Parathyroid adenoma (tissue), 2 donors: ENCODE results near the gene LBX2.

Source experiments
- H2AFZ ChIP-seq: fragments of 300-600 bp; sonication (generic); one replicate; pipeline ENCODE4 v1.7.0; 2017; ENCODE audit warnings: antibody characterized with exemption, mild to moderate bottlenecking
- H3K27ac ChIP-seq: fragments of 300-600 bp; sonication (generic); one replicate; pipeline ENCODE4 v1.7.0; 2017
- H3K27me3 ChIP-seq: fragments of 300-600 bp; sonication (generic); one replicate; pipeline ENCODE4 v1.7.0; 2017; ENCODE audit warnings: low read length; ENCODE audit not compliant: control insufficient read depth, insufficient read depth
- H3K36me3 ChIP-seq: fragments of 300-600 bp; sonication (generic); one replicate; pipeline ENCODE4 v1.7.0; 2017; ENCODE audit warnings: low read length; ENCODE audit not compliant: control insufficient read depth, insufficient read depth
- H3K4me1 ChIP-seq: fragments of 300-600 bp; sonication (generic); one replicate; pipeline ENCODE4 v1.7.0; 2017; ENCODE audit warnings: control low read depth
- H3K4me2 ChIP-seq: fragments of 300-600 bp; sonication (generic); one replicate; pipeline ENCODE4 v1.7.0; 2017; ENCODE audit warnings: low read length
- H3K4me3 ChIP-seq: fragments of 300-600 bp; sonication (generic); one replicate; pipeline ENCODE4 v1.7.0; 2017; ENCODE audit warnings: low read depth, low read length
- H3K79me2 ChIP-seq: fragments of 300-600 bp; sonication (generic); one replicate; pipeline ENCODE4 v1.7.0; 2017; ENCODE audit warnings: control low read depth
- H3K9ac ChIP-seq: fragments of 300-600 bp; sonication (generic); one replicate; pipeline ENCODE4 v1.7.0; 2017; ENCODE audit warnings: mild to moderate bottlenecking
- H3K9me3 ChIP-seq: fragments of 300-600 bp; sonication (generic); one replicate; pipeline ENCODE4 v1.7.0; 2017; ENCODE audit warnings: low read length; ENCODE audit not compliant: control insufficient read depth
- CTCF ChIP-seq: fragments of 300-600 bp; sonication (generic); IDR thresholded peaks from one replicate; pipeline ENCODE4 v1.7.0; 2017; ENCODE audit warnings: antibody characterized with exemption, mild to moderate bottlenecking
- donor health status: primary hyperparathyroidism.

Gene LBX2

DNA sequence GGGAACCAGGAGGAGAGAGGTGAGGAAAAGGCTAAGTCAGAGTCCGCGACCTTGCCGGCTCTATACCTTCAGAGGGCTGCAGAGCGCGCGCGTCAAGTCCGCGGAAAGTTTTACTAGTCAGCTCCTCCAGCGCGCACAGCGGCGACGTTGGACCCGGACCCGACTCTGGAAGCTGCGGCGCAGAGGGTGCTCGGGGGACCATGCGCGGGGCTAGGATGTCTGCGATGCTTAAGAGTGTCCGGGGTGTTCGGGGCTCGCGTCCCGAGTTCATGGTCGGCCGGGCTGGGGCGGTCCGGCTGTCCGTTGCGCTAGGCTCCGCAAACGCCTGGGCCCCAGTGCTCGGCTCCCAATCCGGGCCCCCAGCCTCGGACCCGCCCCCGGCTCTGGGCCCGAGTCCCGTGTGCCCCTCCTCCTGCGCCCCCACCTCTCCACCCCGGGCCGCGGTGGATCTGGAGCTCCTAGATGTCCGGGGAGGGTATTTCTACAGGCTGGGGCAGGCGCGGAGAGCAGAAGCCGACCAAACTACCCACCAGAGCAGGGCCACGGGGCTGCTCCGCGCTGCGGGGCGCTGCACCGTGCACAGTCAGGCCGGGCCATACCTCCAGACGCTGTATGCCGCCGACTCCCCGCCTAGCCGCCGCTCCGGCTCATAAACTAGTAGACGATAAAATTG lies at the start of gene LBX2:
Gene LBX2 (minus strand): TSS at position 337 of the 673 bp plus-strand sequence. CDS start 66 bp downstream, at position 271.
- Histone ChIP-seq H3K4me2 (peak within 1 kb of the TSS; percentile 36), H3K4me1 (peaks cover 10% of the 10 kb centered on the region), H2AFZ (peak within 1 kb of the TSS; percentile 35), H3K36me3 (no peaks in the 10 kb centered on the region), H3K4me3 (no peak within 1 kb of the TSS), H3K9me3 (no peaks in the 10 kb centered on the region), H3K27ac (no peak within 1 kb of the TSS), H3K9ac (no peak within 1 kb of the TSS), H3K79me2 (no peaks in the 10 kb centered on the region), H3K27me3 (no peaks in the 10 kb centered on the region)
- TF ChIP-seq CTCF: no peak

DNA sequence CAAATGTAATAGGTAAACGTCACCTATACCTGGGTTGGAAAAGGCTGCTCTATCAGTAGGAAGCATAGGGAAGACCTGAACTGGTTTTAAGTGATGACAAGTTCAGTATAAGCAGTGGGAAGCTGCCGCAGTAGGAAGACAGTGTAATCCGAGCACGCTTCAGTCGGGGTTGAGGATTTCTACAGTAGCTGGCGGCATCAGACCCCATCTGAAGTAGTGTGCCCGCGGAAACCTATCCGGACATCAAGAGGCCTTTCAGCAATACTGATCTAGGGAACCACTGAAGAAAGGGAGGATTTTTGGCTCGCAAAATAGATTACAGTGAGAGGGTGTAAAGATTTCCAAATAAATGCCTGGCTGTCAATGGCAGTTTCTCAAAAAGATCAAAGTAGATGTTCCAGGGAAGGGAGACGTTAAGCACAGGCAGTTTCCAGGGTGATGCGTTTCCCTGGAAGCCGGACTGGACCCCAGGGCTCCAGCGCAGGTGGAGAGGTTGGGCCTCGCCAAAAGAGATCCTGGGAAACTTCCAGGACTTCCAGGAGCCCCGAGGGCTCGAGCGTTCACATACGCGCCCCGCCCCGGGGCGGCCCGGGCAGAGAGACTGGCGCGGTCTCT lies 49.0 kb upstream of the LBX2 start:
- H3K36me3 ChIP-seq: no peaks in the 10 kb centered on the region
- peak overlapping the region; percentile 69 for H3K4me3 ChIP-seq
- no peaks in the 10 kb centered on the region for H3K27me3 ChIP-seq
- H3K9ac ChIP-seq: no peak overlapping the region
- peak overlapping the region; percentile 86 for H2AFZ ChIP-seq
- H3K27ac ChIP-seq: peak overlapping the region; percentile 64
- no peaks in the 10 kb centered on the region for H3K79me2 ChIP-seq
- H3K4me1 ChIP-seq: peaks cover 10% of the 10 kb centered on the region
- no peaks in the 10 kb centered on the region for H3K9me3 ChIP-seq
- H3K4me2 ChIP-seq: peak overlapping the region; percentile 98
- no peak for TF ChIP-seq CTCF

DNA sequence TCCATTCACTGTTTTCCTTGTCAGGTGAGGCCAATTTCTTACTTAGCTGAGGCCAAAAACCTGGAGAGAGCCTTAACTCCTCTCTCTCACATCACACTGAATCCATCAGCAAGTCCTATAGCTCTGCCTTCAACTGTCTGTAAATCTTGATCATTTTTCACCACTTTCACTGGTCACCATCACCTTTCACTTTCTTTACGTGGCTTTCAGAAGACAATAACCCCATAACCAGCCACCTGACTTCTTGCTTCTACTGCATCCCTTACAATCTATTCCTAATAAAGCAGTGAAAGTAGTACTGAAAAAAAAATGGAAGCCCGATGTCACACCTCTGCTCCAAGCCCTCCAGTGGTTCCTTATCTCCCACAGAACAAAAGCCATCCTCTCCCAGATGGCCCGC lies 46.6 kb upstream of the LBX2 start:
- H3K79me2 ChIP-seq: no peaks in the 10 kb centered on the region
- no peak overlapping the region for H3K4me2 ChIP-seq
- H3K9me3 ChIP-seq: no peaks in the 10 kb centered on the region
- TF ChIP-seq CTCF: no peak
- H3K4me1 ChIP-seq: peaks cover 10% of the 10 kb centered on the region
- no peak overlapping the region for H2AFZ ChIP-seq
- no peaks in the 10 kb centered on the region for H3K36me3 ChIP-seq
- no peak overlapping the region for H3K9ac ChIP-seq
- H3K27ac ChIP-seq: no peak overlapping the region
- no peaks in the 10 kb centered on the region for H3K27me3 ChIP-seq
- H3K4me3 ChIP-seq: no peak overlapping the region

DNA sequence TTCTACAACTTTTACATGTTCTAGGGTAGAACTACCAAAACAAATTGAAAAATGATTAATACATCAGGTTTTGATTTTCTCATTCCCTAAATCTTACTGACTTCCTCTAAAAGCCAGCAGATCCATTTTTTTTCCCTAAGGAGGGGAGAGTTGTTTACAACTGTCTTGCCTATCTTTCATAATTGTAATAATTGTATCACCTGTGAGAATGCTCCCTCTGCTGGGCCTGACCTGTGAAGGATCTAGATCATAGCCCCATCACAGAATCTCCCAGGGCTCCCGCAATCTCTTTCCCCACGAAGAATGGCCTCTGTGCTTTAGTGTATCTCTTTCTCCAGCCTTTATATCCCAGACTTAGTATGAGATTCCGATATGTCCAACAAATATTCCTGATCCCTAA lies 45.2 kb upstream of the LBX2 start:
- H3K4me2 ChIP-seq: no peak overlapping the region
- H3K9me3 ChIP-seq: no peaks in the 10 kb centered on the region
- no peaks in the 10 kb centered on the region for H3K27me3 ChIP-seq
- H3K27ac ChIP-seq: no peak overlapping the region
- H3K36me3 ChIP-seq: no peaks in the 10 kb centered on the region
- TF ChIP-seq CTCF: no peak
- peaks cover 4% of the 10 kb centered on the region for H3K4me1 ChIP-seq
- no peaks in the 10 kb centered on the region for H3K79me2 ChIP-seq
- H3K9ac ChIP-seq: no peak overlapping the region
- no peak overlapping the region for H2AFZ ChIP-seq
- no peak overlapping the region for H3K4me3 ChIP-seq

GRCh38 chr2:74542978-74543377 lies 43.6 kb upstream of the LBX2 start:
- Histone ChIP-seq H3K4me2 (no peak overlapping the region), H2AFZ (no peak overlapping the region), H3K79me2 (no peaks in the 10 kb centered on the region), H3K9ac (no peak overlapping the region), H3K4me3 (no peak overlapping the region), H3K27ac (no peak overlapping the region), H3K4me1 (no peaks in the 10 kb centered on the region), H3K27me3 (no peaks in the 10 kb centered on the region), H3K36me3 (no peaks in the 10 kb centered on the region), H3K9me3 (no peaks in the 10 kb centered on the region)
- no peak for TF ChIP-seq CTCF
